Uterus (tissue), 2 donors: Measurements from ENCODE around the gene TFB2M.

Source experiments
- POLR2A ChIP-seq, 2 donors: fragments of 450-650 bp; IDR thresholded peaks; one replicate each; pipeline ENCODE4 v1.6.1; 2016; ENCODE audit warnings: antibody characterized with exemption in 2 of 2, mild to moderate bottlenecking in 1 of 2, moderate library complexity in 1 of 2
- TF ChIP-seq, protein P1 (sequence below), 4 experiments: fragments of 200-600 bp in 2 of 4; fragments of 450-650 bp in 2 of 4; sonication (generic) in 2 of 4; IDR thresholded peaks; one replicate each; pipeline ENCODE4 v1.5.1; 2016 to 2019; ENCODE audit warnings: antibody characterized with exemption in 4 of 4, mild to moderate bottlenecking in 2 of 4, moderate library complexity in 1 of 4

DNA sequence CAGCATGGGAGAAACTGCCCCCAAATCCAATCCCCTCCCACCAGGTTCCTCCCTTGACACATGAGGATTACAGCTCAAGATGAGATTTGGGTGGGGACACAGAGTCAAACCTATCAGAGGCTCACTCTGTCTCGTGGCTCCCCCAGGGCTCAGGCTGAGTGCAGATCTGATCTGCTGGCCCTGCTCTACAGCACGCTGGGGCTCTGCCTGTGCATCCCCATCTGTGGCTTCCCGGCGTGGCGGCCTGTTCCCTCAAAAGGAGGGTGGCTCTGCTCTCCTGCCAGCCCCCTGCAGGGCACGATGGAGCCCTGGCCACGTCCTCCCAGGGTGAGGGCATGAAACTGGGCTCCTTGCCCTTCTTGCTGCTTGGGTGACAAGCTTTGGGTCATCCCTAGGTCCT is 39.1 kb downstream of the TFB2M start:
- TF ChIP-seq, protein P1, sequence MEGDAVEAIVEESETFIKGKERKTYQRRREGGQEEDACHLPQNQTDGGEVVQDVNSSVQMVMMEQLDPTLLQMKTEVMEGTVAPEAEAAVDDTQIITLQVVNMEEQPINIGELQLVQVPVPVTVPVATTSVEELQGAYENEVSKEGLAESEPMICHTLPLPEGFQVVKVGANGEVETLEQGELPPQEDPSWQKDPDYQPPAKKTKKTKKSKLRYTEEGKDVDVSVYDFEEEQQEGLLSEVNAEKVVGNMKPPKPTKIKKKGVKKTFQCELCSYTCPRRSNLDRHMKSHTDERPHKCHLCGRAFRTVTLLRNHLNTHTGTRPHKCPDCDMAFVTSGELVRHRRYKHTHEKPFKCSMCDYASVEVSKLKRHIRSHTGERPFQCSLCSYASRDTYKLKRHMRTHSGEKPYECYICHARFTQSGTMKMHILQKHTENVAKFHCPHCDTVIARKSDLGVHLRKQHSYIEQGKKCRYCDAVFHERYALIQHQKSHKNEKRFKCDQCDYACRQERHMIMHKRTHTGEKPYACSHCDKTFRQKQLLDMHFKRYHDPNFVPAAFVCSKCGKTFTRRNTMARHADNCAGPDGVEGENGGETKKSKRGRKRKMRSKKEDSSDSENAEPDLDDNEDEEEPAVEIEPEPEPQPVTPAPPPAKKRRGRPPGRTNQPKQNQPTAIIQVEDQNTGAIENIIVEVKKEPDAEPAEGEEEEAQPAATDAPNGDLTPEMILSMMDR (IDR thresholded peaks at IDR 0.05), result no peak
- TF ChIP-seq POLR2A (IDR thresholded peaks at IDR 0.05), result no peak
